Tibial artery (tissue), 4 donors: ENCODE measurements around the gene EIF2AK3.

ENCODE experiments used
- DNase-seq, 2 donors: peaks; one replicate each; pipeline ENCODE4 v3.0.0-alpha.2; 2019
- H3K27ac ChIP-seq, 2 donors: fragments of 200-600 bp; sonication (generic) in 1 of 2; 1 replicate in 1 of 2; 2 replicates in 1 of 2; pipeline ENCODE4 v1.5.1; 2018 to 2019; ENCODE audit warnings: mild to moderate bottlenecking in 1 of 2
- H3K27me3 ChIP-seq, 2 donors: fragments of 200-600 bp; sonication (generic) in 1 of 2; one replicate each; pipeline versions ENCODE4 v1.5.1 to v1.6.0; 2016 to 2019
- H3K36me3 ChIP-seq, 3 donors: fragments of 200-600 bp; sonication (generic) in 2 of 3; one replicate each; pipeline ENCODE4 v1.5.1; 2016 to 2019; ENCODE audit warnings: mild to moderate bottlenecking in 2 of 3
- H3K4me1 ChIP-seq, 4 donors: fragments of 200-600 bp; sonication (generic) in 2 of 4; 1 replicate in 3 of 4; 2 replicates in 1 of 4; pipeline ENCODE4 v1.5.1; 2016 to 2019
- H3K4me3 ChIP-seq, 2 donors: fragments of 200-600 bp; sonication (generic) in 1 of 2; 1 replicate in 1 of 2; 2 replicates in 1 of 2; pipeline ENCODE4 v1.5.1; 2018 to 2019; ENCODE audit warnings: mild to moderate bottlenecking in 2 of 2
- H3K9me3 ChIP-seq, 3 donors: fragments of 200-600 bp; sonication (generic) in 1 of 3; one replicate each; pipeline ENCODE4 v1.5.1; 2016 to 2019
- CTCF ChIP-seq, 2 experiments: fragments of 200-600 bp in 1 of 2; fragments of 450-650 bp in 1 of 2; IDR thresholded peaks; one replicate each; pipeline ENCODE4 v1.5.1; 2017 to 2019; ENCODE audit warnings: antibody characterized with exemption in 2 of 2, mild to moderate bottlenecking in 1 of 2, moderate library complexity in 1 of 2
- intact Hi-C: fragments of 100-400 bp; cut with DNase I; formaldehyde crosslinking; loops from one replicate; pipeline ENCODE4 v1.15.0; 2023; ENCODE audit warnings: low total_unique reads

The EIF2AK3 gene

GRCh38 chr2:88642278-88642677 is 15.0 kb upstream of the EIF2AK3 start:
- Histone ChIP-seq H3K36me3 (no peaks in the 10 kb centered on the region), H3K27me3 (peaks cover 0 to 8% of the 10 kb centered on the region in 2 donors), H3K27ac (no peak overlapping the region), H3K9me3 (no peaks in the 10 kb centered on the region), H3K4me3 (no peak overlapping the region), H3K4me1 (no peaks in the 10 kb centered on the region)
- DNase-seq, result no peak
- intact Hi-C loops, result no loop called here
- TF ChIP-seq CTCF (IDR thresholded peaks at IDR 0.05), result no peak

DNA sequence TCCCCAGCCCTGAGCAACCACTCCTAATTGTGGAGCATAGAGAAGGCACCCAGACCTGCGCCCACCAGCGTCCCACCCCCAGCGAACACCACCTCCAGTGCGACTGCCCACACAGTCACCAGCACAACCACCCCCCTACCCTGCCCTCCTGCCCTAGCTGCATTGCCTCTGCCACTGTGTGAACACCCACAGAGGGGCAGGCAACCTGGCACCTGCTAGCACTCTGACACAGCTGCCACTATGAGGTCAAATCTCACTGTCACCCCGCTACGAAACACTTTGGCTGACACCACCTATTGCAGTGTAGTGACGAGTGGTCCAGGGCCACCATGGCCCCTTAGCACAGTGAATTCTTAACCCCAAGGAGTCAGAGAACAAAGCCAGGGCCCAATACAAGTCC is 14.1 kb upstream of the EIF2AK3 start:
- Histone ChIP-seq H3K9me3 (no peaks in the 10 kb centered on the region), H3K27ac (no peak overlapping the region), H3K4me3 (no peak overlapping the region), H3K27me3 (peaks cover 0 to 8% of the 10 kb centered on the region in 2 donors), H3K36me3 (no peaks in the 10 kb centered on the region), H3K4me1 (no peaks in the 10 kb centered on the region)
- intact Hi-C loops, result no loop called here
- DNase-seq, result no peak
- no peak for TF ChIP-seq CTCF (IDR thresholded peaks at IDR 0.05)

GRCh38 chr2:88639865-88640264 is 12.6 kb upstream of the EIF2AK3 start:
- no peaks in the 10 kb centered on the region for H3K4me1 ChIP-seq
- intact Hi-C loops, result no loop called here
- DNase-seq, result no peak

GRCh38 chr2:88638743-88639142 is 11.5 kb upstream of the EIF2AK3 start:
- no peak for TF ChIP-seq CTCF (IDR thresholded peaks at IDR 0.05)
- DNase-seq, result no peak
- intact Hi-C loops, result no loop called here

More at GRCh38 chr2:88639865-88640264, 12.6 kb upstream of the EIF2AK3 start:
- Histone ChIP-seq H3K27ac (no peak overlapping the region), H3K4me3 (no peak overlapping the region), H3K27me3 (peaks cover 0 to 8% of the 10 kb centered on the region in 2 donors), H3K9me3 (no peaks in the 10 kb centered on the region), H3K36me3 (no peaks in the 10 kb centered on the region)
- TF ChIP-seq CTCF (IDR thresholded peaks at IDR 0.05), result no peak

DNA sequence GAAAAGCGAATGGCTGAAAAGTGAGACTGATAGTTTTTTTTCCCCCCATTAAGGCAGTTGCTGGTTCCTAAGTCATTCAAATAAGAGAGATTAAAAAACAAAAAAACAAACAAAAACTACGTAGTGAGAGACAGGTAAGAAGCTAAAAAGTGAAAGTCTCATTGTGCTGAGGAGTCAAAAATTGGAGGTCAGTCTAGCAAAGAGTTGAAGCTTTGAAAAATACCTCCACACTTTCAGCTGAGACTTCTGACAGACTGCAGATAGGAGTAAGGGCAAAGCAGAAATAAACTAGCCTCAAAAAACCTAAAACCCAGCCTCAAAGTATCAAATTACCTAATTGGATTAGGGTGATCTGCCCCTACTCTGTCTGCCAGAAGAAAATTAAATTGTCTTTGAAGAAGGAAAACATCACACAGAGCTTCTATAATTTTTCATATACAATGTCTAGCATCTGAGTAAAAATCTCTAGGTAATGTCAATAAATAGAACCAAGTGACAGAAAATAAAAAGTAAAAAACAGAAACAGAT is 10.9 kb upstream of the EIF2AK3 start:
- Histone ChIP-seq H3K4me1 (no peaks in the 10 kb centered on the region), H3K36me3 (no peaks in the 10 kb centered on the region), H3K27me3 (peaks cover 0 to 8% of the 10 kb centered on the region in 2 donors), H3K27ac (no peak overlapping the region), H3K9me3 (no peaks in the 10 kb centered on the region), H3K4me3 (no peak overlapping the region)
- DNase-seq, result no peak
- no peak for TF ChIP-seq CTCF (IDR thresholded peaks at IDR 0.05)
- intact Hi-C loops, result no loop called here

More at GRCh38 chr2:88638743-88639142, 11.5 kb upstream of the EIF2AK3 start:
- no peaks in the 10 kb centered on the region for H3K9me3 ChIP-seq
- no peaks in the 10 kb centered on the region for H3K4me1 ChIP-seq
- H3K27me3 ChIP-seq, result peaks cover 0 to 8% of the 10 kb centered on the region in 2 donors
- no peak overlapping the region for H3K27ac ChIP-seq
- no peak overlapping the region for H3K4me3 ChIP-seq
- no peaks in the 10 kb centered on the region for H3K36me3 ChIP-seq

- Histone ChIP-seq H3K36me3 (no peaks in the 10 kb centered on the region), H3K27ac (no peak overlapping the region), H3K9me3 (no peaks in the 10 kb centered on the region), H3K4me1 (no peaks in the 10 kb centered on the region), H3K27me3 (peaks cover 0 to 8% of the 10 kb centered on the region in 2 donors), H3K4me3 (no peak overlapping the region)
- intact Hi-C loops, result no loop called here
- no peak for DNase-seq
- TF ChIP-seq CTCF (IDR thresholded peaks at IDR 0.05), result no peak
Observed at GRCh38 chr2:88637464-88637863, 10.2 kb upstream of the EIF2AK3 start.
